Endothelial cell of hepatic sinusoid (primary cell): ENCODE data around the gene KIF6.
"Not testable (repeated sequence)": the region's sequence is repeated elsewhere in the genome, so short reads cannot be mapped to it uniquely, and the experiment has no call there.

Source experiments
- in situ Hi-C: cut with HindIII; loops from 2 replicates; pipeline ENCODE4 v1.10.0; 2017; ENCODE audit warnings: low sequenced_read_pairs

The KIF6 gene

DNA sequence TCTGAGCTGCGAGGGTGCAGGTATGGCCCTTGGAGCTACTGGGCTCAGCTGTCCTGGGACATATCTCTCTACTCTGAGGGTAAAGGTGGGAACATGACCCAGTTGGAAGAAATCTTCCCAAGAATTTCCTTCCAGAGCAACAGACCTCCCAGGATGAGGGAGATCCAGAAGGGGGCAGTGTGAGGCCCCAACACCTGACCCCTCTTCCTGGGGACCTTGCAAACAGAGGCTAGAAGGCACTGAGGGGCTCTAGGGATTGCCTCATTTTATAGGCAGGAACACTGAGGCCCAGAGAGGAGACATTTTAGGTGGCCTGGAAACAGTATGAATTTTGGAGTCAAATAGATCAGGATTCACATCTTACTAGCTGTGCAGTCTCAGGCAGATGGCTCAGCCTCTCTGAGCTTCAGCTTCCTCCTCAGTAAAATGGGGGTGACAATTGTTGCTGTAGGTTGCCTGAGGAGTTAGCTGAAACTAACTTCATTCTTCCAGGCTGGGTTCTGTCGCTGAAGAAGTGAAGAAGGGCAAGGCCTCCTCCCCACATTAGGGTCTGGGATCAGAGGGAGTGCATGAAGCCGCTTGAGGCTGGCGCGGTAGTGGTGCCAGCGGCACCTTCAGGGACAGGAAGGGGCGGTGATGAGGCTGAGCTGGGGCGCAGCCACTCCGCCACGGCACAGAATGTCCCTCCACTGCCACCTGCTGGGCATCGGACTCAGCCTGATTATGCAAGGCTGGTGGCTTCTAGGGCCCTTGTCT, 422.4 kb downstream of the KIF6 start:
- in situ Hi-C loops = no loop called here

DNA sequence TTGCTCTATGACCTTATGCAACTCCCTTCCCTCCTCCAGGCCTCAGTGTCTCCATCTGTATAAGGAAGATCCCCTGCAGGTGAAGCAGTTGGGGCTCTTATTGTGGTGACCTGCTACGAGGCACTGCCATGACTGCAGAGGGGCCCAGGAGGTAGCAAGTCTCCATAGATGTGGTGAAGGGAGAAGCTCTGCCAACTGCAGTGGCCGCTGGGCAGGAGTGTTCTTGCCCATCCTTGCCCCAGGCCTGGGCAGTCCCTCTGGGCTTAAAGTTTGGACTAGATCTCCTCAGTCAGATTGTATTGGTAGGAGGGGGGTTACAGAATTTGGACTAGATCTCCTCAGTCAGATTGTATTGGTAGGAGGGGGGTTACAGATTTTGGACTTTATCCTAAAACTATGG, 423.2 kb downstream of the KIF6 start:
- in situ Hi-C loops = no loop called here

DNA sequence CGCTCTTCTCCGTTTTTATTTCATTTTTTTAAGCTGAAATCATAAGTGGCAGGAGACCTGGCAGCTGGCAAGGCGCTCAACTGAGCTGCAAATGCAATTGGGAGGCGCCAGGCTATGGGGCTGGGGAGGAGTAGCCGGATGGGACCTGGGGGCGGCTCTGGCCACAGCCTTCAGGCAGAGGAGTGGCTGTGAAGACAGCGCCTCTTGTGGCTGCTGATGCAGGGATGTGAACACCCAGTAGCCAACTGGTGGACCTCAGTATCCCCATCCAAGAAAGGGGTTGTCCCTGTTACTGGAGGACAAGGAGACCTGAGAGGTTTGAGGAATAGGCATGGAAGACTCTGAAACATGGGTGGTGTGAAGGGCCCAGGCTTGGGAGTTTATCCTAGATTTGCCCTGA, 423.6 kb downstream of the KIF6 start:
- in situ Hi-C loops = no loop called here

DNA sequence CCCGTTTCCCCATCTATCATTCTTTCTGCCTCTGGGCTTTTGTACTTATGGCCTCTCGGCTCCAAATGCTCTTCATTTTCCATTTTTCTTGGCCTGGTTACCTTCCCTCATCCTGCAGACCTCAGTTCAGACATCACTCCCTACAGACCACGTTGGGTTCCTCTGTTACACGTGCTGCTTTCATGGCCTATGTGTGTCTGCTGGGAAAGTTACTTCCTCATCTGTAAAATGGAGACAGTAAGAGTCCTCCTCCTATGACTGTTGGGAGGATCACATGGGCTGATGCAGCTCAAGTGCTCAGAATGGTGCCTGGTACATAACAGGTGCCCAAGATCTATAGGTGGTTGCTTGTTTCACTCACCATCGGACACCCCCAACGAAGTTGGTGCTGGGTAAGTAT, 424.5 kb downstream of the KIF6 start:
- in situ Hi-C loops = no loop called here

DNA sequence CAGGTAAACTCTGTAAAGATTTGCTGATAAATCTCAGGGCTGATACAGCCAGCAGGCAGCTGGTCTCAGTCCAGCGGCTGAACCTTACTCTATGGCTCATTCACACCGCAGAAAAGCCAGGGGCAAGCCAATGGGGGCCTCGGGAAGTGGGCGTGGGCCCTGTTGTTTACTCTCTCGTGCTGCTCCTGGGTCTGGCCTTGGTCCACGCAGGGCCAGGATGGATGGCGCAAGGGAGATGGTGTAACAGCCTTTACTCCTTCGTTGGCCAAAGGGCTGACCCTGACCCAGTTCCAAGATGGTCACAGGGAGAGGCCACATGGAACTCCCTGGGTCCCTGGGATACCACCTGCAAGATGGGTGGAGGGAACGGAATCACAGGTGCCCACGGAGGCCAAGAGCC, 427.1 kb downstream of the KIF6 start:
- in situ Hi-C loops = no loop called here

DNA sequence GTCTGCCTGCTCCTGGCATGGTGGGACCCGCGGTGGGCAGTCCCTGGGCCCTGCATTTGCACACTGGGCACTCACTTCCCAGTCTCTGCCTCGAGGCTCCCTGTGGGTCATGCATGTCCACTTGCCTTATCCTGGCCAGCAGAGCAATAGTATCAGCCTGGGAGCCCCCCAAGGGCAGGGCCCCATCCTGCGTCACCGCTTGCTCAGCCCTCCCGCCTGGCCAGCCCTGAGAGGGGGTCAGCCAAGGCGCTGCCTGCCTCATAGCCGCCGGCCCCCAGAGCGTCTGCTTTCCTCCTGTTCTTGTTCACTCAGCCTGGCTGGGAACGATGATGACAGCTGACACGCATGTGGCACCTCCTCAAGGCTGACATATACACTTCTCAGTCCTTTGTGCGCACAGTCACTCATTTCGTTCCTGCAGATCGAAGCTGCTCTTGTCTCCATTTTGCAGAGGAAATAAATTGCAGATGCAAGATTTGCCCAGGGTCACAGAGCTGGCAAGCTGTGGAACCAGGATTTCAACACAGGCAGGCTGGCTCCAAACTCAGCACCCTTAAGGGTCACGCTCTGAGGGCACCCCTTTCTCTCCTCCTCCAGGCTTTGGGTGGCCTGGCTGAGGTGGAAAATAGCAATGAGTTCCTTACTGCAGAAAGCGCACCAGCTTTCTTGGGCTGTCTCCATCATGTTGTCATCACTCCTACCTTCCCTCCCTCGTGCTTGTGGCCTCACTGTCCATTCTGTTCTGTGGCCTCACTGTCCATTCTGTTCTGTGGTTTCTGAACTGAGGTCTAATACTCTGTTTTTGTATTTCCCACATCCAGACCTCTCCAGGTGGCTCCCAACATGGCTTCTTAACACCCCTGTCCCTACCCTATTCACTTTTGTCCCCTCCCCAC, 428.2 kb downstream of the KIF6 start:
- in situ Hi-C loops = no loop called here

DNA sequence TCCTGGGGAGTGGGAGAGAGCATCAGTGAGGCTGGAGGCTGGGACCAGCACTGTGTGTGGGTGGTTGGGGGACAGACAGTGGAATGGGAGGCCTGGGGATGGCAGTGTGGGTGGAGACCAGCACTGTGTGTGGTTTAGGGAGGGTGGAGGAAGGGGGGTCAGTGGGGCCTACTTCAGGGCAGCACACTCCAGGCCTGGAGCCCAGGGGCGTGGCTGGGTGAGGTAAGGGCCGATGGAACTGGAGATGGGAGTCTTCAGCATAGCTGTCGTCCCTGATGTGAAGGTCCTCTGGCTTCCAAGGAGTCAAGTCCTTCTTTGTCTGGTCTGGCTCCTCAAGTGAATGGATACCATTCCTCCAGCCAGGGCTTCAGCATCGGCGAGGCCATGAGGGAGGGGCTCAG, 429.6 kb downstream of the KIF6 start:
- in situ Hi-C loops = no loop called here

DNA sequence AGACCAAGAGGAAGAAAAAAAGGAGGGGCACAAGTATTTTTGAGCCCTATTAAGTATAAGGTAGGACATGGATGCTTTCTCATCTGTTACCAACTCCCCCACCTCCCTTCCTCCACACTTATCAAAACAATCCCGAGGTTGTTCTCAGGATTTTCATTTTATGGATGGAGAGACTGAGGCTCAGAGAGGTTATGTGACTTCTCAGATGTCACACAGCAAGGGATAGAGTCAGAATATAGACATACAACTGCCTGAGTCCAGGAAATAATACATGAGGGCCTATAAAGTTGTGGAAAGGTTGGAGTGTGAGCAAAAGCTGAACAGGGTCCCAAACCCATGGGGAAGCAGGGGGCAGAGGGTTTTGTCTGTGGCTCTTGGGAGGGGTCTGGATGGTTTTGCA, 430.3 kb downstream of the KIF6 start:
- in situ Hi-C loops = no loop called here

DNA sequence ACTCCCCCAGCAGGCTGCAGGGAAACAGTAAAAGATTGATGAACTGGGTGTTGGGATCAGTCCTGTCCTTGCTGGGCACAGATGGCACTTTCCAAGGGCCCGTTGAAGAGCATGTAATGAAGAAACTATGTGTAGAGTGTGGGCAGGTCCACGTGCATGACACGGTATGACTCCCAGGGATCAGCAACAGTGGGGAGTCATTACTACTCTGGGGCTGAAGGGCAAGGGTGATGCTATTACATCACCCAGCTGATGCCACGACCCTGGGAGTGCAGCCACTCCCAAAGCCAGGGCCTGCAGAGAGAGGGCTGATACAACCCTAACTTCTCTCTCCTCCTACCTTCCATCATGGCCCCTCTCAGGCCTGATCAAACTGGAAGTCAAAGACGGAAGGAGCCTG, 431.1 kb downstream of the KIF6 start:
- in situ Hi-C loops = no loop called here

DNA sequence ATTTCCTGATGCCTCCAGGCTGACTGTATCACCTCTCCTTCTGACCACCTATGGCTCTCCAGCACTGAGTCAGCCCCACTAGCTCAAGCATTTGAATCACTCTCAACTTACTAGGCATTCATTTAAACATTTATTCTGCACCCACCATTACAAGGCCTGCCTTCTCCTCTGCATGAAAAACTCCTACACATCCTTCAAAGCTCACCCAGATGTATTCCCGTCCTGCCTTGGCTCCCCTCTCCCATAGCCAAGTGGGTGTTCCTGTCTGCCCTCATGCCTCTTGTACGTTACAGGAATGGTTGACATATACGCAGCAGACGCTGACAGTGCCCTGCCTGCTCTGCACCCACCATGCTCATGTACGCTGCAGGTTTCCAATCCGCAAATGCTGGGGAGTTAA, 432.6 kb downstream of the KIF6 start:
- in situ Hi-C loops = no loop called here

DNA sequence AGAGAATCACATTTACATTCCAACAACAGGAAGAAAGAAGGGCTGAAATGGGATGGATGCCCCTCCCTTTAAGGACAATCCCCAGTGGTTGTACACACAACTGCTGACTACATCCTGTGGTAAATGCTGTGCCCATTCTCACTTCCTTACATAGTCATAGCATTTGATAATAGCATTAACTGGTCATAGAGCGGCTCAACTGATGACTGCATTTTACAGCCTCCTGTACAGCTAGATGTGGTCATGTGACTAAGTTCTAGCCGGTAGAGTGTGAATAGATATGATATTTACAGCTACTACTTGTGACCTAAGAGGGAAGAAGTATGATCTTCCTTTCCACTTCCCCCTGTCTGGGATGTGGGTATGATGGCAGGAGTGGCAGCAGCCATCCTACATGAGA, 435.7 kb downstream of the KIF6 start:
- in situ Hi-C loops = no loop called here

DNA sequence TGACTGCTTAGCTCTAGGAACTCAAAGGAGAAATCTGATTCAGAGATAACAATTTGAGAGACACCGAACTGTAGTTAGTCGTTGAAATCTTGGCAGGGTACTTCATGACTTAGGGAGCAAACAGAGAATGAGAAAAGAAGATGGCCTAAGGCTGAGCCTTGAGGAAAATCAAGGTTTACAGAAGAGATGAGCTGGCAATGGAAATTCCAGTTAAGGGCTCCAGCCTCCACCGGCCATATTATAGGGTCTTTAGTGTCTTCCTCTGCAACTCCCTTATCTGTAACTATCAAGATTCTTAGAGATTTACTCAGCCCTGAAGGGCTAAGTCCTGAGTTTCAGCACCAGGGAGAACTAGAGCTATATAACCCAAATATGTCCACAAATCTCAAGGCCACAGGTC, 437.6 kb downstream of the KIF6 start:
- in situ Hi-C loops = no loop called here

DNA sequence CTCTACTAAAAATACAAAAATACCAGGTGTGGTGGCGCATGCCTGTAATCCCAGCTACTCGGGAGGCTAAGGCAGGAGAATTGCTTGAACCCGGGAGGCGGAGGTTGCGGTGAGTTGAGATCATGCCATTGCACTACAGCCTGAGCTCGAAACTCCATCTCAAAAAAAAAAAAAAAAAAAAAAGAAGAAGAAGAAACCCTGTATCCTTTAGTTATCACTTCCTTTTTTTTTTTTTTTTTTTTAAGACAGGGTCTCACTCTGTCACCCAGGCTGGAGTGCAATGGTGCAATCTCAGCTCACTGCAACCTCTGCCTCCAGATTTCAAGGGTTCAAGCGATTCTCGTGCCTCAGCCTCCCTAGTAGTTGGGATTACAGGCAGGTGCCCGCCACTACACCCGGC, 438.6 kb downstream of the KIF6 start:
- in situ Hi-C loops = not testable (repeated sequence)

DNA sequence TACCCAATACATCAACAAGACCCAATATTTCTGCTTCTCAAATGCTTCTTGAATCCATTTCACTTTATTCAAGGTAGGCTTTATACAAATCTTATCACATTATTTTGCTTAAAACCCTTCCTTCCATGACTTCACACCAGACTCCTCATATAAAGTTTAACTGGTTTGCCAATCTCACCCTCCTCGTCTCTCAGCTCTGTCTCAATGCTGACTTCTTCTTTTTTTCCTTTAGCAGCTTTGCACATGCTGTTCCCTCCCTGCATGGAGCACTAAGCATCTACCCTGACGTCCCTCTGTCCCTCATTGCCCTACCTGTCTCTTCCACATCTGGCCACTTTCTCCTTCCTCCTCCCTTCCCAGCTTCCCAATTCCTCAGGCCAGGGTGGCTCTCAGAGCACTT, 442.4 kb downstream of the KIF6 start:
- in situ Hi-C loops = no loop called here

DNA sequence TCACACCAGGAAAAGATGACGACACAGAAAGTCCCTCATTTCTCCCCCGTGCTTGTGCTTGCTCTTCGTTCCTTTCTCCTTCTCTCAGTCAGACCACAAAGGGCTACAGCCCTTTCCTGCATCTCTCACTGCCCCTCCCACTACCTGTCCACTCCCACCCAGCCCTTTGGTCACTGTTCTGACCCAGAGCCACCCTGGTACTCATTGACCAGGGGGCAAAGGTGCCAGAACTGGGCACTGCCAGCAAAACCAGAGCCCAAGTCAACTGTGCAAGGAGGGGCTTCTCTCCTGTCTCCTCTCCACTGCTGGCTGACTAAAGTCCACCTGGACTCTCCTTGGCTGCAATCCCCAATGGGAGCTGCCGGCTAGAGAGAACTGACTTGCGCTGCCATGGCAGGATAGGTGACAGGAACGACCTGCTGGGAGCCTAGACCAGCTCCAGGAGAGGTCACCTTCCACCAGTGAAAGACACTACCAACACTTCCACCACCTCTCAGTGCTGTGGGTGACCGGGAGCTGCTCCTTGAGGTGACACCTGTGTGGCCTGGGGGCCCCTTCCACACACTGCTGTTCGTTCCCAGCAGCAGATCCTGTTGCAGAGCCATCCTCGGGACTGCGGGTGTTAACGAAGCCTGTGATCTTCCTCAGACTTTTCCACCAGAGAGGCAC, 443.8 kb downstream of the KIF6 start:
- in situ Hi-C loops = no loop called here

DNA sequence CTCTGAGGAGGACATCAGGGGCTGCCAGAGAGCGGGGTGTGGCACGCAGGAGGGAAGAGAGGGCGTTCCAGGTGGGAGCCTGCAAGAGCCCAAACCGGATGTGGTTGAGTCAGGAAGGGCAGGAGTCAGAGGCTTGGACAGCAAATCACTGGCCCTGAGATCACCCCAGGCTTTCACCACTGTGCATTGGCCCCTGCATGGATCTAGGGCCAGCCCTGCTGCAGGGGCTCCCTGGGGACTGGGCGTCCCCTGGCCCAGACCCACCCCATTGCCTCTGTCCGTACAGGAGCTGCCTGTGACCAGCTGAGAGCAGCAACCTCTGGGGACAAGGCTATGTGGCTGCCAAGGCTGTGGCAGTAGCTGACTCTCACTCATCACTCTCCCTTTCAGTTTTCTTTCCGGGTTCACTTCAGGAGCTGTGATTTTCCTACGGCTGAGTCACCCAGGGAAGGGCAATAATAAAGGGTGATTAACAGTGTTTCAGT, 444.9 kb downstream of the KIF6 start:
- in situ Hi-C loops = no loop called here
